HEK293T (cell line): ENCODE results near the gene AK1.

Experiments used
- ARNT ChIP-seq: fragments of 450-650 bp; IDR thresholded peaks from 2 replicates; pipeline ENCODE4 v1.6.1; 2017; ENCODE audit warnings: mild to moderate bottlenecking
- BHLHE40 ChIP-seq: fragments of 450-650 bp; IDR thresholded peaks from 2 replicates; pipeline ENCODE4 v1.6.1; 2016; ENCODE audit warnings: mild to moderate bottlenecking, moderate library complexity, borderline replicate concordance
- CTBP1 ChIP-seq: fragments of 450-650 bp; IDR thresholded peaks from 2 replicates; pipeline ENCODE4 v1.6.1; 2016; ENCODE audit warnings: borderline replicate concordance
- FOXA1 ChIP-seq: fragments of 450-650 bp; IDR thresholded peaks from 2 replicates; pipeline ENCODE4 v1.6.1; 2016; ENCODE audit warnings: mild to moderate bottlenecking
- FOXK2 ChIP-seq: fragments of 450-650 bp; IDR thresholded peaks from 2 replicates; pipeline ENCODE4 v1.6.1; 2016; ENCODE audit warnings: mild to moderate bottlenecking
- HDGF ChIP-seq: fragments of 450-650 bp; IDR thresholded peaks from 2 replicates; pipeline ENCODE4 v1.6.1; 2017; ENCODE audit warnings: antibody characterized with exemption, borderline replicate concordance
- NFRKB ChIP-seq: fragments of 450-650 bp; IDR thresholded peaks from 2 replicates; pipeline ENCODE4 v1.6.1; 2016; ENCODE audit warnings: mild to moderate bottlenecking, moderate library complexity
- SP1 ChIP-seq: fragments of 450-650 bp; IDR thresholded peaks from 2 replicates; pipeline ENCODE4 v1.6.1; 2017
- TARDBP ChIP-seq: fragments of 450-650 bp; IDR thresholded peaks from 2 replicates; pipeline ENCODE4 v1.6.1; 2016
- ZNF384 ChIP-seq: fragments of 450-650 bp; IDR thresholded peaks from 2 replicates; pipeline ENCODE4 v1.6.1; 2016
- TF ChIP-seq, protein P1 (sequence below): fragments of 450-650 bp; IDR thresholded peaks from 2 replicates; pipeline ENCODE4 v1.6.1; 2016

DNA sequence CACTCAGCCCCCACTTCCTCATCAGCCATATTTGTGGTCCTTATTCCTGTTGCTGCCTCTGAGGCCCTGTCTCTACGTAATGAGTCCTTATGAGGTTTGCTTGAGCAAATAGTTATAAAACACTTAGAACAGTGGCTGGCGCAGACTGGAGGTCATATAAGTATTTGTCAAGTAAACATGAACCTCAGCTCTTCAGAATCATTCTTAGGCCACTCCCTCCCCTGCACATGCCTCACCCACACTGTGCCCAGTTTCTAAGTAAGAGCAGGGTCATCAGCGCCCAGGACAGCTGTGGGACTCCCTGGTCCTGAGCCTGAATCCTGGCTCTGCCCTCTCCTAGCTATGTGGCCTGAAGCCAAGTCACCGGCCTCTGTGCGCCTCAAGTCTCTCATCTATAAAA is 35.4 kb upstream of the AK1 start:
- TF ChIP-seq BHLHE40, result no peak
- TF ChIP-seq FOXA1, result no peak
- no peak for TF ChIP-seq TARDBP
- TF ChIP-seq, protein P1, sequence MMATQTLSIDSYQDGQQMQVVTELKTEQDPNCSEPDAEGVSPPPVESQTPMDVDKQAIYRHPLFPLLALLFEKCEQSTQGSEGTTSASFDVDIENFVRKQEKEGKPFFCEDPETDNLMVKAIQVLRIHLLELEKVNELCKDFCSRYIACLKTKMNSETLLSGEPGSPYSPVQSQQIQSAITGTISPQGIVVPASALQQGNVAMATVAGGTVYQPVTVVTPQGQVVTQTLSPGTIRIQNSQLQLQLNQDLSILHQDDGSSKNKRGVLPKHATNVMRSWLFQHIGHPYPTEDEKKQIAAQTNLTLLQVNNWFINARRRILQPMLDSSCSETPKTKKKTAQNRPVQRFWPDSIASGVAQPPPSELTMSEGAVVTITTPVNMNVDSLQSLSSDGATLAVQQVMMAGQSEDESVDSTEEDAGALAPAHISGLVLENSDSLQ, result no peak
- TF ChIP-seq SP1, result no peak
- no peak for TF ChIP-seq NFRKB
- no peak for TF ChIP-seq FOXK2
- TF ChIP-seq ZNF384, result no peak
- TF ChIP-seq CTBP1, result no peak
- no peak for TF ChIP-seq HDGF
- no peak for TF ChIP-seq ARNT
